ENCODE data around the gene CALU.

Gene CALU

DNA sequence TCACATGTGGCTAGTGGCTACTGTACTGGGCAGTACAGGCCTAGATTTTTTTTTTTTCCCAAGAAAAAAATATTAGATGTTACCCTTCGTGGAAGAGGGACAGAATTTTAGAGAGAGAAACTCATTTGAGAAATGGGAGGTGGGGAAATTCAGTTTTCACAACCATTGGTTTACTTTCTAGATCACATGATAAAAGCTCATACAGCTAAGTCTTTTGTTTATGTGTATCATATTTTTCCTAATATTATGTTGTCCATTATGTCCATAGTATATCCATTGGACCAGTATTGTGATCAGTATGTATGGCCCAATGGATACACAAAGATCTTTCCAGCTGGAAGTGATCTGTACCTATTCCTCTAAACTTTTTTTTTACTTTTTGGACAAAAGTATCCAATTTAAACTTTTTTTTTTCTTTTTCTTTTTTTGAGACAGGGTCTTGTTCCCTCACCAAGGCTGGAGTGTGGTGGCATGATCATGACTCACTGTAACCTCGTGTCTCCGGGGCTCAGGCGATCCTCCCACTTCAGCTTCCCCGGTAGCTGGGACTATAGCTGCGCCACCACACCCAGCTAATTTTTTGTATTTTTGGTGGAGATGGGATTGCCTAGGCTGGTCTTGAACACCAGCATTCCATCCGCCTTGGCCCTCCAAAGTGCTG lies 4.1 kb downstream of the CALU start:
- no peak overlapping the region for H3K4me3 ChIP-seq (replicated peaks; ENCODE audit: low read depth, low read length)
- DNase-seq (ENCODE audit: low read depth) = no peak

DNA sequence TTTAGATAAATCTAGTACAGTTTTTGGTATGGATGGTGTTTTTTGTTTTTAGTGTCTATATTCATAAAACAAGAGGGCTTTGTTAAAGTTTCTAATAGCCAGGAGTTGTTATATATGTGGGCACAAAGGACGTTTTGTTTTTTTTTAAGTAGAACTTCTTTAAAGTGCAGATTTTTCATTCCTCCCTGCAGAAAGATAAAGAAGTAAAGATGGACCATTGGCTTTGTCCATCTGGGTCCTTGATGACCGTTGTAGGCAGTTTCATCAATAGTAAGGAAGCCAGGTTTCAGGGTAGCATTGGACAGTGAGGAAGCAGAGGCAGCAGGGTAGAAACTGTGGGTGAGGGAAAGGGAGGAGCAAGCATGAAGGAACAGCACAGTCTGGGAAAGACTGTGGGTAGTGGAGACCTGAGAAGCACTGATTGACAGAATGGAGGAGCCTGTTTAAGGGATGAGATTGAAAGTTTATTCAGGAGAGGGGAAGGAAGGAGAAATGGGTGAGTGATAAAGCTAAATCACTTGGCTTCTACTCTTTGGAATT lies 5.3 kb downstream of the CALU start:
- TF ChIP-seq, protein P1, sequence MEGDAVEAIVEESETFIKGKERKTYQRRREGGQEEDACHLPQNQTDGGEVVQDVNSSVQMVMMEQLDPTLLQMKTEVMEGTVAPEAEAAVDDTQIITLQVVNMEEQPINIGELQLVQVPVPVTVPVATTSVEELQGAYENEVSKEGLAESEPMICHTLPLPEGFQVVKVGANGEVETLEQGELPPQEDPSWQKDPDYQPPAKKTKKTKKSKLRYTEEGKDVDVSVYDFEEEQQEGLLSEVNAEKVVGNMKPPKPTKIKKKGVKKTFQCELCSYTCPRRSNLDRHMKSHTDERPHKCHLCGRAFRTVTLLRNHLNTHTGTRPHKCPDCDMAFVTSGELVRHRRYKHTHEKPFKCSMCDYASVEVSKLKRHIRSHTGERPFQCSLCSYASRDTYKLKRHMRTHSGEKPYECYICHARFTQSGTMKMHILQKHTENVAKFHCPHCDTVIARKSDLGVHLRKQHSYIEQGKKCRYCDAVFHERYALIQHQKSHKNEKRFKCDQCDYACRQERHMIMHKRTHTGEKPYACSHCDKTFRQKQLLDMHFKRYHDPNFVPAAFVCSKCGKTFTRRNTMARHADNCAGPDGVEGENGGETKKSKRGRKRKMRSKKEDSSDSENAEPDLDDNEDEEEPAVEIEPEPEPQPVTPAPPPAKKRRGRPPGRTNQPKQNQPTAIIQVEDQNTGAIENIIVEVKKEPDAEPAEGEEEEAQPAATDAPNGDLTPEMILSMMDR (IDR thresholded peaks at IDR 0.05; ENCODE audit: low read length, missing control alignments) = no peak
- DNase-seq (ENCODE audit: low read depth) = no peak
- H3K4me3 ChIP-seq (replicated peaks; ENCODE audit: low read depth, low read length) = no peak overlapping the region

More for the DNA sequence above, 4.1 kb downstream of the CALU start:
- TF ChIP-seq, protein P1 (IDR thresholded peaks at IDR 0.05; ENCODE audit: low read length, missing control alignments) = no peak

GRCh38 chr7:128745706-128746105 lies 6.5 kb downstream of the CALU start:
- TF ChIP-seq, protein P1 (IDR thresholded peaks at IDR 0.05; ENCODE audit: low read length, missing control alignments) = no peak
- DNase-seq (ENCODE audit: low read depth) = no peak
- H3K4me3 ChIP-seq (replicated peaks; ENCODE audit: low read depth, low read length) = no peak overlapping the region

GRCh38 chr7:128747327-128748079 lies 8.3 kb downstream of the CALU start:
- H3K4me3 ChIP-seq (replicated peaks; ENCODE audit: low read depth, low read length) = no peak overlapping the region
- TF ChIP-seq, protein P1 (IDR thresholded peaks at IDR 0.05; ENCODE audit: low read length, missing control alignments) = no peak
- no peak for DNase-seq (ENCODE audit: low read depth)

GRCh38 chr7:128752251-128752650 lies 13.1 kb downstream of the CALU start:
- no peak overlapping the region for H3K4me3 ChIP-seq (replicated peaks; ENCODE audit: low read depth, low read length)
- no peak for DNase-seq (ENCODE audit: low read depth)
- TF ChIP-seq, protein P1 (IDR thresholded peaks at IDR 0.05; ENCODE audit: low read length, missing control alignments) = no peak

DNA sequence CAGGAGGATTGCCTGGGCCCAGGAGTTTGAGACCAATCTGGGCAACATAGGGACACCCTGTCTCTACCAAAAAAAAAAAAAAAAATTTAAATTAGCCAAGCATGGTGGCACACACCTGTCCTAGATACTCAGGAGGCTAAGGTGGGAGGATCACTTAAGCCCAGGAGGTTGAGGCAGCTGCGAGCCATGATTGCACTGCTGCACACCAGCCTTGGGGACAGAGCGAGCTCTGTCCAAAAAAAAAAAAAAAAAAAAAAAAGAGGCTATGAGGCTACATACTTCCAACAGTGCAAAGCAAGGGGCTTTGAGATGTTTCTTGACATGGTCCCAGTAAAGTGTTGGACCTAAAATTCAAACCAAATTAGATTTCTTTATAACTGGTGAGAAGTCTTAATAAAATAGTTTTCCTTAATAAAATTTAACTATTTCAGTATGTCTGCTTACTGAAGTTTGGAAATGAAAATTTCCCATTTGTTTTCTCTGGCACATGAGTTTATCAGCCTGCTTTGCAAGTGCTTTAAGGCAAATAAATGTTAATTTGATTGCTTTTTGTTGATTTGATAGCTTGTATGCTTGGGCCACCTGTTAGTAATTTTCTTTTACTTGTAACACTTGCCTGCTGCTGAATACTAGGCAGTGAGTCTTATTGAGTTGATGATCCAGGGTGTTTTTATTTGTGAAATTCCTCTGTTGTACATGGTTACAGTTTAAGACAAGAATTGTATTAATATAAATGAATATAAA lies 16.1 kb downstream of the CALU start:
- H3K4me3 ChIP-seq (replicated peaks; ENCODE audit: low read depth, low read length) = no peak overlapping the region

More for the DNA sequence above, 16.1 kb downstream of the CALU start:
- TF ChIP-seq, protein P1 (IDR thresholded peaks at IDR 0.05; ENCODE audit: low read length, missing control alignments) = no peak
- no peak for DNase-seq (ENCODE audit: low read depth)

Data from fibroblast of pulmonary artery (primary cell).